Raji (cell line): ENCODE measurements around the gene WWOX.

Experiments used
- POLR2A ChIP-seq: IDR thresholded peaks from 2 replicates; pipeline ENCODE4 v1.6.1; 2011; ENCODE audit warnings: low read depth, low read length, control low read depth; ENCODE audit not compliant: insufficient read depth

WWOX gene

GRCh38 chr16:78611318-78611717 is 511.9 kb downstream of the WWOX start:
- no peak for TF ChIP-seq POLR2A

- TF ChIP-seq POLR2A, result no peak
Measured at GRCh38 chr16:78619811-78620210, 520.4 kb downstream of the WWOX start.

- TF ChIP-seq POLR2A, result no peak
Measured at GRCh38 chr16:78620291-78620690, 520.8 kb downstream of the WWOX start.

- no peak for TF ChIP-seq POLR2A
Measured at GRCh38 chr16:78623796-78624195, 524.3 kb downstream of the WWOX start.

- no peak for TF ChIP-seq POLR2A
Measured at GRCh38 chr16:78624366-78624765, 524.9 kb downstream of the WWOX start.

GRCh38 chr16:78628461-78629045 is 529.1 kb downstream of the WWOX start:
- no peak for TF ChIP-seq POLR2A

GRCh38 chr16:78629173-78629572 is 529.7 kb downstream of the WWOX start:
- TF ChIP-seq POLR2A, result no peak

- TF ChIP-seq POLR2A, result no peak
Measured at GRCh38 chr16:78630102-78630501, 530.6 kb downstream of the WWOX start.

- no peak for TF ChIP-seq POLR2A
Measured at GRCh38 chr16:78633551-78633950, 534.1 kb downstream of the WWOX start.

GRCh38 chr16:78635807-78636206 is 536.4 kb downstream of the WWOX start:
- no peak for TF ChIP-seq POLR2A

GRCh38 chr16:78638371-78638770 is 538.9 kb downstream of the WWOX start:
- TF ChIP-seq POLR2A, result no peak

GRCh38 chr16:78639775-78640174 is 540.3 kb downstream of the WWOX start:
- TF ChIP-seq POLR2A, result no peak

GRCh38 chr16:78640886-78641285 is 541.4 kb downstream of the WWOX start:
- no peak for TF ChIP-seq POLR2A

GRCh38 chr16:78641433-78641832 is 542.0 kb downstream of the WWOX start:
- no peak for TF ChIP-seq POLR2A

GRCh38 chr16:78642621-78643285 is 543.3 kb downstream of the WWOX start:
- no peak for TF ChIP-seq POLR2A

GRCh38 chr16:78645657-78646056 is 546.2 kb downstream of the WWOX start:
- TF ChIP-seq POLR2A, result no peak

GRCh38 chr16:78647019-78647418 is 547.6 kb downstream of the WWOX start:
- no peak for TF ChIP-seq POLR2A
